NCI-H1092 (cell line): ENCODE data around the gene TRAPPC12.
A peak's percentile ranks its signal among the peaks of the same experiment; 100 is the strongest.
"Not testable (repeated sequence)": the region's sequence is repeated elsewhere in the genome, so short reads cannot be mapped to it uniquely, and the experiment has no call there.

Experiments used
- DNase-seq: peaks from one replicate; lab custom pipeline; 2025; lab: John Stamatoyannopoulos, UW

The TRAPPC12 gene

GRCh38 chr2:3505771-3506170, 126.3 kb downstream of the TRAPPC12 start:
- DNase-seq = no peak

- DNase-seq = no peak
Observed at GRCh38 chr2:3512086-3512485, 132.6 kb downstream of the TRAPPC12 start.

GRCh38 chr2:3513026-3513810, 133.7 kb downstream of the TRAPPC12 start:
- no peak for DNase-seq

GRCh38 chr2:3515438-3515837, 135.9 kb downstream of the TRAPPC12 start:
- DNase-seq = not testable (repeated sequence)

GRCh38 chr2:3516831-3517230, 137.3 kb downstream of the TRAPPC12 start:
- DNase-seq = no peak

GRCh38 chr2:3517948-3518495, 138.5 kb downstream of the TRAPPC12 start:
- no peak for DNase-seq

GRCh38 chr2:3518496-3519254, 139.2 kb downstream of the TRAPPC12 start:
- DNase-seq = peak; percentile 94

- DNase-seq = peak; percentile 44
Observed at GRCh38 chr2:3519255-3520205, 140.0 kb downstream of the TRAPPC12 start, which contains the start of gene ADI1. Gene ADI1 (minus strand): TSS chr2:3519531. CDS start chr2:3519487, 44 bp downstream.

GRCh38 chr2:3520591-3520990, 141.1 kb downstream of the TRAPPC12 start:
- DNase-seq = no peak

- DNase-seq = no peak
Observed at GRCh38 chr2:3522961-3523421, 143.5 kb downstream of the TRAPPC12 start.

- no peak for DNase-seq
Observed at GRCh38 chr2:3523551-3524041, 144.1 kb downstream of the TRAPPC12 start.

GRCh38 chr2:3526871-3527270, 147.4 kb downstream of the TRAPPC12 start:
- DNase-seq = no peak

GRCh38 chr2:3527886-3528785, 148.6 kb downstream of the TRAPPC12 start:
- no peak for DNase-seq
